Measurements from ENCODE around the gene TMEM255A. TPM values are rescaled to one million over a fixed set of nuclear protein-coding genes. Genes with fewer than 3 reads are reported as not detected.
A peak's percentile ranks its signal among the peaks of the same experiment; 100 is the strongest.

Gene TMEM255A
- total and polyA plus RNA-seq, 2 of the 13 experiments (the other 11 are each of a cell fraction or from before 2014, with no cell fraction given) = 0.13 to 0.40 TPM

- TF ChIP-seq ZNF564 (CRISPR knock-in tag; IDR thresholded peaks at IDR 0.05) (no peak), ZNF430 (CRISPR knock-in tag; IDR thresholded peaks at IDR 0.05) (no peak), ZNF276 (CRISPR knock-in tag; IDR thresholded peaks at IDR 0.05; ENCODE audit: low read depth) (no peak), ZBTB7A (CRISPR knock-in tag; IDR thresholded peaks at IDR 0.05) (no peak), STAG1 (CRISPR knock-in tag; IDR thresholded peaks at IDR 0.05) (peak; percentile 45), BORCS8-MEF2B (CRISPR knock-in tag; IDR thresholded peaks at IDR 0.05) (peak; percentile 55; the same call in 1 of the 2 replicates), PHF8 (CRISPR knock-in tag; IDR thresholded peaks at IDR 0.05) (peak; percentile 78), TFDP1 (CRISPR knock-in tag; IDR thresholded peaks at IDR 0.05; ENCODE audit: borderline replicate concordance) (peak; percentile 79), KLF11 (CRISPR knock-in tag; IDR thresholded peaks at IDR 0.05) (peak; percentile 59; the same call in 1 of the 2 replicates), ZNF350 (CRISPR knock-in tag; IDR thresholded peaks at IDR 0.05; ENCODE audit: borderline replicate concordance, low read depth) (peak; percentile 22; the same call in 1 of the 2 replicates), HMG20B (CRISPR knock-in tag; conservative IDR thresholded peaks at IDR 0.05) (no peak), YEATS2 (CRISPR knock-in tag; IDR thresholded peaks at IDR 0.05; ENCODE audit: borderline replicate concordance) (peak; percentile 88), ARNT2 (CRISPR knock-in tag; IDR thresholded peaks at IDR 0.05; ENCODE audit: low read depth) (no peak), ZNF646 (CRISPR knock-in tag; IDR thresholded peaks at IDR 0.05) (no peak), TGIF2 (CRISPR knock-in tag; IDR thresholded peaks at IDR 0.05) (no peak), SMARCE1 (IDR thresholded peaks at IDR 0.05; ENCODE audit: borderline replicate concordance) (no peak), ZNF317 (CRISPR knock-in tag; IDR thresholded peaks at IDR 0.05) (no peak), AHR (CRISPR knock-in tag; IDR thresholded peaks at IDR 0.05) (no peak), CHD2 (IDR thresholded peaks at IDR 0.05; ENCODE audit: low read depth, low read length) (no peak)
These were observed 60.6 kb downstream of the TMEM255A start, which contains the start of gene ZBTB33 (continued) for GRCh38 chrX:120250522-120251271.
